K562 (cell line): ENCODE data around the gene RBM19. TPM values are rescaled to one million over a fixed set of nuclear protein-coding genes. Genes with fewer than 3 reads are reported as not detected.

Experiments used
- E2F3 ChIP-seq: fragments of 250-450 bp; sonication (Bioruptor Pico); IDR thresholded peaks from 2 replicates; pipeline ENCODE4 v1.4.0; 2020; ENCODE audit warnings: mild to moderate bottlenecking
- ELK1 ChIP-seq: sonication (generic); formaldehyde crosslinking; IDR thresholded peaks from 2 replicates; pipeline ENCODE4 v1.8.1; 2022; ENCODE audit warnings: missing genetic modification reagents
- MAZ ChIP-seq, 2 experiments: fragments of 450-650 bp in 1 of 2; sonication (generic) in 1 of 2; formaldehyde crosslinking; IDR thresholded peaks in 1 of 2; conservative IDR thresholded peaks in 1 of 2; 2 replicates each; pipeline versions ENCODE4 v1.4.0 to v1.5.0; 2020; ENCODE audit warnings: mild to moderate bottlenecking in 1 of 2, missing genetic modification reagents in 1 of 2
- MEIS2 ChIP-seq: fragments of 450-650 bp; IDR thresholded peaks from 2 replicates; pipeline ENCODE4 v1.6.1; 2014; ENCODE audit warnings: mild to moderate bottlenecking; ENCODE audit not compliant: partially characterized antibody
- MGA ChIP-seq: fragments of 450-650 bp; IDR thresholded peaks from 2 replicates; pipeline ENCODE4 v1.6.1; 2016; ENCODE audit warnings: mild to moderate bottlenecking, moderate library complexity
- RAD21 ChIP-seq, 2 experiments: fragments of 250-450 bp in 1 of 2; fragments of 450-650 bp in 1 of 2; sonication (Bioruptor Pico) in 1 of 2; formaldehyde crosslinking in 1 of 2; IDR thresholded peaks in 1 of 2; conservative IDR thresholded peaks in 1 of 2; 2 replicates each; pipeline versions ENCODE4 v1.4.0 to v1.8.0; 2020 to 2022; ENCODE audit warnings: mild to moderate bottlenecking in 2 of 2, moderate library complexity in 1 of 2
- RCOR1 ChIP-seq, 2 experiments: IDR thresholded peaks; 2 replicates each; pipeline ENCODE4 v1.6.1; 2012; ENCODE audit warnings: low read depth in 2 of 2, low read length in 2 of 2, borderline replicate concordance in 1 of 2, improper control_type of control experiment in 1 of 2
- SMC3 ChIP-seq: conservative IDR thresholded peaks from 2 replicates; pipeline ENCODE4 v1.6.1; 2011; ENCODE audit warnings: low read depth, low read length, improper control_type of control experiment; ENCODE audit not compliant: insufficient read depth
- TBP ChIP-seq: optimal IDR thresholded peaks from 2 replicates; pipeline ENCODE3; 2011; ENCODE audit warnings: low read depth, low read length, improper control_type of control experiment
- ZFP91 ChIP-seq: sonication (generic); formaldehyde crosslinking; IDR thresholded peaks from 2 replicates; pipeline ENCODE4 v1.8.0; 2022; ENCODE audit warnings: mild to moderate bottlenecking, missing genetic modification reagents
- polyA plus RNA-seq, 8 experiments: library from polyadenylated mRNA; depleted of rRNA in 4 of 8; stranded (reverse) in 5 of 8; unstranded in 3 of 8; fragments of >200 nt; fragmentation: Nextera tagmentation in 2 of 8; fragmentation: Illumina TruSeq in 1 of 8; extraction: Ambion mirVana in 2 of 8; extraction: Trizol in 1 of 8; gene quantifications; 2 replicates each; pipeline versions ENCODE4 v1.2.1 to v1.2.3, GENCODE V29; 2011 to 2014; ENCODE audit warnings: inconsistent platforms in 1 of 8, missing spikeins in 1 of 8
- total RNA-seq, 7 experiments: library from RNA; depleted of rRNA in 6 of 7; stranded (reverse); fragments of >200 nt in 6 of 7; fragmentation: Illumina TruSeq in 2 of 7; extraction: Trizol in 2 of 7; gene quantifications; 2 replicates each; pipeline versions ENCODE4 v1.2.1 to v1.2.3, GENCODE V29; 2011 to 2021; ENCODE audit warnings: low replicate concordance in 1 of 7
- TF ChIP-seq, protein P1 (sequence below), 2 experiments: fragments of 450-650 bp; conservative IDR thresholded peaks; 2 replicates each; pipeline ENCODE4 v1.6.1; 2017; ENCODE audit warnings: mild to moderate bottlenecking in 2 of 2, moderate library complexity in 2 of 2

Gene RBM19
- total and polyA plus RNA-seq, 9 of the 15 experiments (the other 6 are each of a cell fraction or from before 2014, with no cell fraction given): 16.0 to 58.4 (median 37.9) TPM

GRCh38 chr12:113794774-113795173, 171.4 kb downstream of the RBM19 start (continued):
- TF ChIP-seq ELK1 (CRISPR knock-in tag): no peak
- TF ChIP-seq TBP: no peak
- TF ChIP-seq, protein P1, sequence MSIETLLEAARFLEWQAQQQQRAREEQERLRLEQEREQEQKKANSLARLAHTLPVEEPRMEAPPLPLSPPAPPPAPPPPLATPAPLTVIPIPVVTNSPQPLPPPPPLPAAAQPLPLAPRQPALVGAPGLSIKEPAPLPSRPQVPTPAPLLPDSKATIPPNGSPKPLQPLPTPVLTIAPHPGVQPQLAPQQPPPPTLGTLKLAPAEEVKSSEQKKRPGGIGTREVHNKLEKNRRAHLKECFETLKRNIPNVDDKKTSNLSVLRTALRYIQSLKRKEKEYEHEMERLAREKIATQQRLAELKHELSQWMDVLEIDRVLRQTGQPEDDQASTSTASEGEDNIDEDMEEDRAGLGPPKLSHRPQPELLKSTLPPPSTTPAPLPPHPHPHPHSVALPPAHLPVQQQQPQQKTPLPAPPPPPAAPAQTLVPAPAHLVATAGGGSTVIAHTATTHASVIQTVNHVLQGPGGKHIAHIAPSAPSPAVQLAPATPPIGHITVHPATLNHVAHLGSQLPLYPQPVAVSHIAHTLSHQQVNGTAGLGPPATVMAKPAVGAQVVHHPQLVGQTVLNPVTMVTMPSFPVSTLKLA (conservative IDR thresholded peaks at IDR 0.05): peak; percentile 43 to 77; a peak in 3 of 4 replicates
- TF ChIP-seq MAZ (CRISPR knock-in tag; conservative IDR thresholded peaks at IDR 0.05 in 1 of 2, IDR thresholded peaks at IDR 0.05 in 1 of 2): peak in 1 of 2 experiments; percentile 25; a peak in 1 of 4 replicates
- TF ChIP-seq E2F3 (CRISPR knock-in tag): no peak
- peak; percentile 40 for TF ChIP-seq MEIS2
- TF ChIP-seq ZFP91 (CRISPR knock-in tag): no peak
- TF ChIP-seq MGA: no peak
- 0 out of 4 replicates have a peak, but pooled peaks of 1 of the 2 experiments have one; percentile 5 for TF ChIP-seq RAD21 (CRISPR knock-in tag; conservative IDR thresholded peaks at IDR 0.05 in 1 of 2, IDR thresholded peaks at IDR 0.05 in 1 of 2)
- no peak for TF ChIP-seq SMC3
- TF ChIP-seq RCOR1 (IDR thresholded peaks at IDR 0.05; ENCODE audit: borderline replicate concordance in 1 of 2, low read depth in 2 of 2, low read length in 2 of 2): peak in 1 of 2 experiments; percentile 84; a peak in 3 of 4 replicates
